HCT116 (cell line): ENCODE data around the gene FCHSD2. TPM values are rescaled to one million over a fixed set of nuclear protein-coding genes. Genes with fewer than 3 reads are reported as not detected.

Source experiments
- ATAC-seq: fragments of 200-7000 bp; cut with Tn5 transposase; 2 replicates; pipeline ENCODE4 v1.9.1; 2020; ENCODE audit warnings: mild to moderate bottlenecking, moderate library complexity
- BruUV-seq: library from RNA; stranded (reverse); fragments of 400-500 nt; replicated peaks from 2 replicates; lab custom pipeline; 2021; lab: Mats Ljungman, UMichigan
- CTCF ChIA-PET: fragments of 300-600 bp; sonication (Branson Sonifier 250); formaldehyde crosslinking; loops from one replicate; lab custom pipeline; 2021; ENCODE audit warnings: antibody characterized with exemption; lab: Charles Lee
- POLR2A ChIA-PET: fragments of 300-600, 350-600 bp; sonication (Branson Sonifier 250); formaldehyde crosslinking; loops from one replicate; lab custom pipeline; 2021; ENCODE audit warnings: antibody characterized with exemption; lab: Charles Lee
- RAD21 ChIA-PET, 2 experiments: fragments of 300-600 bp; sonication (Branson Sonifier 250); formaldehyde crosslinking; loops; one replicate each; lab custom pipeline; 2023; ENCODE audit warnings: low total read pairs in 2 of 2; ENCODE audit not compliant: uncharacterized antibody in 2 of 2, unreplicated experiment in 2 of 2, low non-redundant PET in 1 of 2; lab: Charles Lee
- DNase-seq: peaks from one replicate; pipeline ENCODE4 v3.0.0-alpha.2; 2010; ENCODE audit warnings: low read depth, low spot score
- H2AFZ ChIP-seq: fragments of 200-600 bp; shearing (Covaris generic), sonication (generic); 2 replicates; pipeline ENCODE4 v1.6.1; 2017; ENCODE audit warnings: low read depth, mixed run types, mixed read lengths, antibody characterized with exemption, low read length; ENCODE audit not compliant: poor library complexity, severe bottlenecking
- H3K27ac ChIP-seq: 2 replicates; pipeline ENCODE4 v1.5.1; 2012; ENCODE audit warnings: low read depth, low read length
- H3K27me3 ChIP-seq: fragments of 200-600 bp; sonication (generic); 2 replicates; pipeline ENCODE4 v1.6.1; 2016; ENCODE audit warnings: mixed run types, low read length, mixed read lengths; ENCODE audit not compliant: insufficient read depth
- H3K36me3 ChIP-seq, 2 experiments: fragments of 200-500 bp in 1 of 2; fragments of 200-600 bp in 1 of 2; sonication (Bioruptor generic) in 1 of 2; sonication (generic) in 1 of 2; 2 replicates each; pipeline versions ENCODE4 v1.5.1 to v1.6.1; 2014 to 2016; ENCODE audit warnings: low read length in 2 of 2, inconsistent platforms in 1 of 2, mixed read lengths in 1 of 2, mixed run types in 1 of 2; ENCODE audit not compliant: insufficient read depth in 2 of 2, control insufficient read depth in 1 of 2
- H3K4me1 ChIP-seq, 2 experiments: fragments of 200-600 bp in 1 of 2; sonication (generic) in 1 of 2; 2 replicates each; pipeline versions ENCODE4 v1.5.1 to v1.6.1; 2012 to 2017; ENCODE audit warnings: low read length in 2 of 2, inconsistent platforms in 1 of 2, mild to moderate bottlenecking in 1 of 2, mixed read lengths in 1 of 2, mixed run types in 1 of 2, moderate library complexity in 1 of 2; ENCODE audit not compliant: insufficient read depth in 2 of 2, control insufficient read depth in 1 of 2
- H3K4me2 ChIP-seq: fragments of 200-600 bp; sonication (generic); 2 replicates; pipeline ENCODE4 v1.6.1; 2017; ENCODE audit warnings: mixed run types, low read length, mixed read lengths
- H3K4me3 ChIP-seq, 2 experiments: fragments of 200-600 bp in 1 of 2; sonication (generic) in 1 of 2; replicated peaks in 1 of 2; 2 replicates each; pipeline ENCODE4 v1.5.1; 2011 to 2016; ENCODE audit warnings: low read length in 2 of 2, control low read depth in 1 of 2, low read depth in 1 of 2, mild to moderate bottlenecking in 1 of 2, mixed read lengths in 1 of 2, mixed run types in 1 of 2
- H3K79me2 ChIP-seq: fragments of 200-600 bp; sonication (generic); 2 replicates; pipeline ENCODE4 v1.6.1; 2017; ENCODE audit warnings: mild to moderate bottlenecking, mixed run types, low read length, moderate library complexity, mixed read lengths; ENCODE audit not compliant: insufficient read depth
- H3K9ac ChIP-seq: fragments of 200-600 bp; sonication (generic); 2 replicates; pipeline ENCODE4 v1.6.1; 2016; ENCODE audit warnings: low read length, mixed read lengths
- H3K9me2 ChIP-seq: fragments of 200-600 bp; sonication (generic), shearing (Covaris generic); 2 replicates; pipeline ENCODE4 v1.6.1; 2017; ENCODE audit warnings: mixed run types, mild to moderate bottlenecking, moderate library complexity; ENCODE audit not compliant: insufficient read depth
- H3K9me3 ChIP-seq, 2 experiments: fragments of 200-500 bp in 1 of 2; fragments of 200-600 bp in 1 of 2; sonication (Bioruptor generic) in 1 of 2; sonication (generic) in 1 of 2; 2 replicates each; pipeline ENCODE4 v1.6.1; 2014 to 2017; ENCODE audit warnings: low read length in 2 of 2, mixed read lengths in 2 of 2, inconsistent platforms in 1 of 2, low read depth in 1 of 2, mild to moderate bottlenecking in 1 of 2, mixed run types in 1 of 2, moderate library complexity in 1 of 2; ENCODE audit not compliant: control insufficient read depth in 1 of 2, insufficient read depth in 1 of 2
- H4K20me1 ChIP-seq: fragments of 200-600 bp; sonication (generic), shearing (Covaris generic); 2 replicates; pipeline ENCODE4 v1.6.1; 2017; ENCODE audit warnings: mixed run types, mild to moderate bottlenecking, moderate library complexity; ENCODE audit not compliant: insufficient read depth
- CEBPB ChIP-seq: IDR thresholded peaks from 2 replicates; pipeline ENCODE4 v1.6.1; 2012; ENCODE audit warnings: low read depth
- ELF1 ChIP-seq: IDR thresholded peaks from 2 replicates; pipeline ENCODE4 v1.6.1; 2012; ENCODE audit warnings: low read depth, borderline replicate concordance
- EZH2phosphoT487 ChIP-seq: fragments of 200-600 bp; IDR thresholded peaks from 2 replicates; pipeline ENCODE4 v1.6.1; 2018; ENCODE audit warnings: antibody characterized with exemption, borderline replicate concordance
- REST ChIP-seq: IDR thresholded peaks from 2 replicates; pipeline ENCODE4 v1.6.1; 2012; ENCODE audit warnings: low read depth
- YY1 ChIP-seq: IDR thresholded peaks from 2 replicates; pipeline ENCODE4 v1.6.1; 2011; ENCODE audit warnings: low read length, low read depth, moderate library complexity, mild to moderate bottlenecking; ENCODE audit not compliant: insufficient replicate concordance; ENCODE audit errors: extremely low read depth
- intact Hi-C: fragments of 100-400 bp; cut with micrococcal nuclease; formaldehyde crosslinking; loops from 2 replicates; pipeline ENCODE4 v1.10.0; 2022
- total RNA-seq: library from RNA; stranded (reverse); gene quantifications from one replicate; pipeline ENCODE4 v1.2.1, GENCODE V29; 2021; ENCODE audit not compliant: unreplicated experiment
- TF ChIP-seq, protein P1 (sequence below): IDR thresholded peaks from 2 replicates; pipeline ENCODE4 v1.6.1; 2012

Gene FCHSD2
- total RNA-seq, 1 experiment from 2014 or later = 15.0 TPM

- TF ChIP-seq CEBPB (no peak), EZH2phosphoT487 (no peak), ELF1 (no peak)
Measured at GRCh38 chr11:73047773-73048371, 94.2 kb downstream of the FCHSD2 start (continued).

- no peaks in the 10 kb centered on the region for H4K20me1 ChIP-seq
- no peaks in the 10 kb centered on the region for H3K79me2 ChIP-seq
- no peaks in the 10 kb centered on the region for H3K36me3 ChIP-seq
- POLR2A ChIA-PET = no interaction called here
- no peak overlapping the region for H3K9ac ChIP-seq
- intact Hi-C loops = no loop called here
- no peak for TF ChIP-seq EZH2phosphoT487
- TF ChIP-seq, protein P1, sequence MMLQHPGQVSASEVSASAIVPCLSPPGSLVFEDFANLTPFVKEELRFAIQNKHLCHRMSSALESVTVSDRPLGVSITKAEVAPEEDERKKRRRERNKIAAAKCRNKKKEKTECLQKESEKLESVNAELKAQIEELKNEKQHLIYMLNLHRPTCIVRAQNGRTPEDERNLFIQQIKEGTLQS = no peak
- no peak; the same call in 1 of the 2 replicates for TF ChIP-seq REST
- TF ChIP-seq CEBPB = no peak
- no peak for TF ChIP-seq YY1
- no peaks in the 10 kb centered on the region for H3K27me3 ChIP-seq
- no peaks in the 10 kb centered on the region for H3K9me3 ChIP-seq
- no peak overlapping the region for H3K4me2 ChIP-seq
- CTCF ChIA-PET = no interaction called here
- no peak overlapping the region for H2AFZ ChIP-seq
- H3K9me2 ChIP-seq = no peaks in the 10 kb centered on the region
- no peak for ATAC-seq
- RAD21 ChIA-PET = no interaction called here
- no peak for DNase-seq
- no peaks in the 10 kb centered on the region for H3K4me1 ChIP-seq
- BruUV-seq = no TSS peak
- no peak overlapping the region for H3K4me3 ChIP-seq
- H3K27ac ChIP-seq = no peak overlapping the region
Measured at GRCh38 chr11:73040046-73040445, 102.1 kb downstream of the FCHSD2 start.
